Measurements from ENCODE around the gene SMYD3. TPM values are rescaled to one million over a fixed set of nuclear protein-coding genes. Genes with fewer than 3 reads are reported as not detected.

SMYD3 gene
- total RNA-seq, 4 donors from 2014 or later, result 11.6 to 26.9 (median 18.3) TPM

GRCh38 chr1:246302251-246302625, 204.8 kb downstream of the SMYD3 start:
- no peaks in the 10 kb centered on the region for H3K4me1 ChIP-seq

GRCh38 chr1:246301553-246302250, 205.4 kb downstream of the SMYD3 start:
- no peak for TF ChIP-seq CTCF (IDR thresholded peaks at IDR 0.05)
- no peak for TF ChIP-seq POLR2AphosphoS5 (IDR thresholded peaks at IDR 0.05)
- no peak for TF ChIP-seq POLR2A (IDR thresholded peaks at IDR 0.05)
- TF ChIP-seq EP300 (IDR thresholded peaks at IDR 0.05), result no peak
- WGBS, 2 donors (ENCODE audit: low coverage in 1 of 2), result 54 to 88% methylated on average over 5 to 6 of the region's 6 CpGs

More at GRCh38 chr1:246302251-246302625, 204.8 kb downstream of the SMYD3 start:
- no peaks in the 10 kb centered on the region for H3K9me3 ChIP-seq
- H3K27me3 ChIP-seq, result no peaks in the 10 kb centered on the region
- TF ChIP-seq CTCF (IDR thresholded peaks at IDR 0.05), result no peak
- no peak for TF ChIP-seq POLR2AphosphoS5 (IDR thresholded peaks at IDR 0.05)
- TF ChIP-seq POLR2A (IDR thresholded peaks at IDR 0.05), result no peak
- TF ChIP-seq EP300 (IDR thresholded peaks at IDR 0.05), result no peak
- no peak for ATAC-seq
- no peaks in the 10 kb centered on the region for H3K36me3 ChIP-seq
- H3K4me3 ChIP-seq, result no peak overlapping the region
- WGBS, 2 donors (ENCODE audit: low coverage in 1 of 2), result 67 to 89% methylated on average over 1 of the region's 1 CpG
- no peak overlapping the region for H3K27ac ChIP-seq

GRCh38 chr1:246300626-246301549, 206.2 kb downstream of the SMYD3 start:
- TF ChIP-seq POLR2A (IDR thresholded peaks at IDR 0.05) (no peak), EP300 (IDR thresholded peaks at IDR 0.05) (no peak), CTCF (IDR thresholded peaks at IDR 0.05) (no peak), POLR2AphosphoS5 (IDR thresholded peaks at IDR 0.05) (no peak)
- H3K36me3 ChIP-seq, result no peaks in the 10 kb centered on the region
- H3K4me1 ChIP-seq, result no peaks in the 10 kb centered on the region
- H3K27ac ChIP-seq, result no peak overlapping the region
- no peaks in the 10 kb centered on the region for H3K27me3 ChIP-seq
- H3K9me3 ChIP-seq, result no peaks in the 10 kb centered on the region
- ATAC-seq, result no peak
- WGBS, 2 donors (ENCODE audit: low coverage in 1 of 2), result 65 to 84% methylated on average over 6 of the region's 6 CpGs
- no peak overlapping the region for H3K4me3 ChIP-seq

More at GRCh38 chr1:246301553-246302250, 205.4 kb downstream of the SMYD3 start:
- H3K4me1 ChIP-seq, result no peaks in the 10 kb centered on the region
- H3K27ac ChIP-seq, result no peak overlapping the region
- no peaks in the 10 kb centered on the region for H3K27me3 ChIP-seq
- H3K36me3 ChIP-seq, result no peaks in the 10 kb centered on the region
- H3K4me3 ChIP-seq, result no peak overlapping the region
- ATAC-seq, result no peak
- no peaks in the 10 kb centered on the region for H3K9me3 ChIP-seq

- Histone ChIP-seq H3K27me3 (no peaks in the 10 kb centered on the region), H3K27ac (no peak overlapping the region), H3K4me3 (no peak overlapping the region), H3K36me3 (no peaks in the 10 kb centered on the region), H3K4me1 (no peaks in the 10 kb centered on the region), H3K9me3 (no peaks in the 10 kb centered on the region)
- WGBS, 2 donors (ENCODE audit: low coverage in 1 of 2), result 71 to 72% methylated on average over 4 to 5 of the region's 5 CpGs
- no peak for ATAC-seq
- no peak for TF ChIP-seq POLR2A (IDR thresholded peaks at IDR 0.05)
- TF ChIP-seq POLR2AphosphoS5 (IDR thresholded peaks at IDR 0.05), result no peak
- no peak for TF ChIP-seq CTCF (IDR thresholded peaks at IDR 0.05)
- TF ChIP-seq EP300 (IDR thresholded peaks at IDR 0.05), result no peak
Observed at GRCh38 chr1:246297279-246298265, 209.5 kb downstream of the SMYD3 start.

Data from gastroesophageal sphincter (tissue), 4 donors.